ENCODE data around the gene MELTF. TPM values are rescaled to one million over a fixed set of nuclear protein-coding genes. Genes with fewer than 3 reads are reported as not detected.
"Not testable (repeated sequence)": the region's sequence is repeated elsewhere in the genome, so short reads cannot be mapped to it uniquely, and the experiment has no call there.

MELTF gene
- 1.7 and 8.2 TPM in 2 replicates for total RNA-seq (2014; rRNA removed; shearing (Covaris generic))

DNA sequence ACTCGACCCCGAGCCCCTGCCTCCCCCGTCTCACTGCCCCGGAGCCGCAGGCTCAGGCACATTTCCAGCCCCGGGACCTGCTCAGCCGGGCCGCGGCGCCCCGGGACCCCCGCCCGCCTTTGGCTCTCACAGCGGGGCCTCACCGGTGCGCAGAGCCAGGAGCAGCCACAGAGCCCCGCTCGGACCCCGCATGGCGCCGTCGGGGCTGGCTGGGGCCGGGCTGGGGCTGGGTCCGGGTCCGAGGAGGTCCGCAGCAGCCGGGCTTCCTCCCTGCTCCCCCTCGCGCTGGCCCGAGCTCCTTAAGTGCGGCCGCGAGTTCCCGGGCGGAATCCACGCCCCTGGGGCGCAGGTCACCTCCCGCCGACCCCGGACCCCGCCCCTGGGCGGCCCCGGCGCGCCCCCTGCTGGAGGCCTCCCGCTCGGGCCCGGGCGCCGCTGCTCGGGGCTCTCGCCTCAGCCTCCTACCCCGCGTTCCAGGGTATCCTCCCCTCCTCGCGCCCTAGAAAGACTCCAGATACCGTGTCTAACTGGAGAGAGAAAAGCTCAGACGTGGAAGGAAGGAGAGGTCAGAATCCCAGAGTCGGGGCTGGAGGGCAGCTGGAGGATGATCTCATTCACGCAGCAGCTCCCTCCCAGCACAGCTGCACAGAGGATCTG lies at the start of gene MELTF:
Gene MELTF (minus strand): TSS at position 307 of the 657 bp plus-strand sequence. CDS start 115 bp downstream, at position 192.
- peak within 1 kb of the TSS; percentile 48 for H3K4me3 ChIP-seq
- H3K4me1 ChIP-seq (replicated peaks): peaks cover 23% of the 10 kb centered on the region
- no peaks in the 10 kb centered on the region for H3K27me3 ChIP-seq (replicated peaks)
- no peaks in the 10 kb centered on the region for H3K36me3 ChIP-seq
- no peaks in the 10 kb centered on the region for H3K9me3 ChIP-seq (replicated peaks)
- H3K27ac ChIP-seq: no peak within 1 kb of the TSS
- DNase-seq (ENCODE audit: low read depth in 1 of 2, low spot score in 2 of 2): peak; percentile 58 to 67

GRCh38 chr3:197076415-197076814 lies 46.8 kb upstream of the MELTF start:
- H3K4me3 ChIP-seq: no peak overlapping the region
- no peak overlapping the region for H3K27ac ChIP-seq
- H3K36me3 ChIP-seq: peaks cover 42% of the 10 kb centered on the region
- no peak for DNase-seq (ENCODE audit: low read depth in 1 of 2, low spot score in 2 of 2)
- no peaks in the 10 kb centered on the region for H3K27me3 ChIP-seq (replicated peaks)
- no peaks in the 10 kb centered on the region for H3K4me1 ChIP-seq (replicated peaks)
- H3K9me3 ChIP-seq (replicated peaks): no peaks in the 10 kb centered on the region

DNA sequence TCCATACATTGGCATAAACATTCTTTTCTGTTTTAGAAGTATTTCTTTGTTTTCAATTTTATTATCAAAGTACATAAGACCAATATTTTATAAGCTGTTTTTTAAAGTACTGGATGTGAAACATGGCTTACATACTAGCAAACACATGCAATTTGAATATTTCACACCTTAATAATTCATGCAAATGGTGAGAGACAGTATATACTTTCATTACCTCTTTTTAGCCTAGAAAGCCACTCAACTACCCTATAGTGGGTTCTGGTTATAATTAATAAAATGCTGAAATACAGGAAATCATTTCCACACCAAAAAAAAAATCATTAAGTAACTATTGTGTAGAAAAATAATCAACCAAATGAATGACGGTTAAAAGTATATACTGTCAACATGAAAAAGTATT lies 38.5 kb upstream of the MELTF start:
- Histone ChIP-seq H3K9me3 (replicated peaks) (no peaks in the 10 kb centered on the region), H3K4me3 (no peak overlapping the region), H3K27ac (no peak overlapping the region), H3K27me3 (replicated peaks) (no peaks in the 10 kb centered on the region), H3K4me1 (replicated peaks) (peaks cover 6% of the 10 kb centered on the region), H3K36me3 (peaks cover 30% of the 10 kb centered on the region)
- DNase-seq (ENCODE audit: low read depth in 1 of 2, low spot score in 2 of 2): no peak

GRCh38 chr3:197064771-197065170 lies 35.2 kb upstream of the MELTF start:
- H3K4me1 ChIP-seq (replicated peaks): peaks cover 6% of the 10 kb centered on the region
- H3K9me3 ChIP-seq (replicated peaks): no peaks in the 10 kb centered on the region
- no peaks in the 10 kb centered on the region for H3K27me3 ChIP-seq (replicated peaks)
- no peak for DNase-seq (ENCODE audit: low read depth in 1 of 2, low spot score in 2 of 2)
- peaks cover 49% of the 10 kb centered on the region for H3K36me3 ChIP-seq
- no peak overlapping the region for H3K27ac ChIP-seq
- no peak overlapping the region for H3K4me3 ChIP-seq

- peaks cover 70% of the 10 kb centered on the region for H3K36me3 ChIP-seq
- no peaks in the 10 kb centered on the region for H3K9me3 ChIP-seq (replicated peaks)
- peaks cover 6% of the 10 kb centered on the region for H3K4me1 ChIP-seq (replicated peaks)
- DNase-seq (ENCODE audit: low read depth in 1 of 2, low spot score in 2 of 2): no peak
- no peak overlapping the region for H3K4me3 ChIP-seq
- H3K27ac ChIP-seq: no peak overlapping the region
- H3K27me3 ChIP-seq (replicated peaks): no peaks in the 10 kb centered on the region
Measured at GRCh38 chr3:197062446-197062845, 32.8 kb upstream of the MELTF start.

DNA sequence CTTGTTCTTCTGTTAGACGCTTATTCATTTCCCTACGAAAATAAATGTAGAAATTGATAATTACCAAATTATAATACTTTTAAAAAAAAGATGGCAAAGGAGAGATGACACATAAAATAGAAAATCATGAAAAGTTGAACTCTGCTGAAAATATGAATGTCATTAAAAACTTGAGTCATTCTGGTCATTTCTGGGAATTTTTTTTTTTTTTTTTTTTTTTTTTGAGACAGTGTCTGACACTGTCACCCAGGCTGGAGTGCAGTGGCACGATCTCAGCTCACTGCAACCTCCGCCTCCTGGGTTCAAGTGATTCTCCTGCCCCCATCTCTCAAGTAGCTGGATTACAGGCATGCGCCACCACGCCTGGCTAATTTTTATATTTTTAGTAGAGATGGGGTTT lies 22.0 kb upstream of the MELTF start:
- H3K9me3 ChIP-seq (replicated peaks); H3K4me3 ChIP-seq; H3K4me1 ChIP-seq (replicated peaks); H3K27me3 ChIP-seq (replicated peaks); DNase-seq (ENCODE audit: low read depth in 1 of 2, low spot score in 2 of 2); H3K27ac ChIP-seq: not testable (repeated sequence)
- H3K36me3 ChIP-seq: peaks cover 65% of the 10 kb centered on the region

DNA sequence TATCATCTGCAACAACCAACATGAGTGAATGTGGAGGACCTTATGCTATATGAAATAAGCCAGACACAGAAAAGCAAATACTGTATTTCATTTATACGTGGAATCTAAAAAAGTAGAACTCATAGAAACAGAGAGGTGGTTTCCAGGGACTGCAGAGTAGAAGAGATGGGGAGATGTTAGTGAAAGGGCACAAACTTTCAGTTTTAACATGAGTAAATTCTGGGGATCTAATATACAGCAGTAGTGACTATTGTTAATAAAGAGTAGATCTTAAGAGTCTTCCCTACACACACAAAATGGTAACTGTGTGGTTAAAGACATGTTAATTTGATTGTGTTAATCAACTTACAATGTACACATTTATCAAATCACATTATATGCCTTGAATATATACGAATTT lies 20.9 kb upstream of the MELTF start:
- no peaks in the 10 kb centered on the region for H3K27me3 ChIP-seq (replicated peaks)
- no peak for DNase-seq (ENCODE audit: low read depth in 1 of 2, low spot score in 2 of 2)
- H3K4me3 ChIP-seq: no peak overlapping the region
- no peaks in the 10 kb centered on the region for H3K9me3 ChIP-seq (replicated peaks)
- no peaks in the 10 kb centered on the region for H3K4me1 ChIP-seq (replicated peaks)
- H3K36me3 ChIP-seq: peaks cover 66% of the 10 kb centered on the region
- H3K27ac ChIP-seq: no peak overlapping the region

DNA sequence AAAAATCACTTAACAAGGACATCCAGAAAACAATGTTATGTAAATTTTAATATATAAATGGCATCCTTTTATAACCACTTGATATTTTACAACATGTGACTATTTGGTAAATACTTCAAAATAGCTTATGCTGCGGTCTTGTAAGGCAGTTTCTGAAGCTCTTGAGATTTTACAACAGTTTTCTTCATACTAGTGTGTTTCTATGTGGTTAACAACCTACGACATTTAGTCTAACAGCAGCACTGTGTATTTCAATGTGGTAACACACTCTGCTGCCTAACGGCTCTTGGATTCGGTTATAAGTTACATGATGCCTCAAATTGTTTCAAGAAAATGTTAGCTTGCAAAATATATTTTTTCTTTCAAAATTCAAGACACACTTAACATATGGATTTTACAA lies 12.9 kb upstream of the MELTF start:
- no peak overlapping the region for H3K27ac ChIP-seq
- no peak overlapping the region for H3K4me3 ChIP-seq
- no peaks in the 10 kb centered on the region for H3K4me1 ChIP-seq (replicated peaks)
- 0 out of 2 replicates have a peak, but pooled peaks cover 1% of the 10 kb centered on the region for H3K27me3 ChIP-seq (replicated peaks)
- H3K36me3 ChIP-seq: peaks cover 35% of the 10 kb centered on the region
- H3K9me3 ChIP-seq (replicated peaks): no peaks in the 10 kb centered on the region
- no peak for DNase-seq (ENCODE audit: low read depth in 1 of 2, low spot score in 2 of 2)

GRCh38 chr3:197041875-197042488 lies 12.4 kb upstream of the MELTF start:
- Histone ChIP-seq H3K4me3 (no peak overlapping the region), H3K9me3 (replicated peaks) (no peaks in the 10 kb centered on the region), H3K27me3 (replicated peaks) (peaks cover 5% of the 10 kb centered on the region; the same call in 1 of the 2 replicates), H3K27ac (no peak overlapping the region), H3K36me3 (peaks cover 35% of the 10 kb centered on the region), H3K4me1 (replicated peaks) (no peaks in the 10 kb centered on the region)
- DNase-seq (ENCODE audit: low read depth in 1 of 2, low spot score in 2 of 2): no peak

DNA sequence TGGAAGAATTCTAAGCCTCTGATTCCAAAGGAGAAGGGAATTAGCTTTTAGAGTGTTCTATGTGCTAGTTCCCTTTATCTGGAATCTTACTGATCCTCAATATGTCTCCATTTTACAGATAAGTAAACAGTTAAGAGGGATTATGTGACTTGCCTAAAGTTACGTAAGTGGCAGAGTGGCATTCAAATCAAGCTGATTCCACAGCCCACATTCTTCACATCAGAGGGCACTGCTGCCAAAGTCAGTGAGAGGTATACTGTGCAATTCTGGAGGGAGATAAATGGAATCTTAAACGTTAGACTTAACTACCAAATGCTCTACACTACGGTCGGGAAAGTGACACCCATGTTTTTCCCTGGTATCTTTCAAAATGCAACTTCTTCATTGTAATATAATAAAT lies 11.0 kb upstream of the MELTF start:
- H3K36me3 ChIP-seq: peaks cover 27% of the 10 kb centered on the region
- no peaks in the 10 kb centered on the region for H3K9me3 ChIP-seq (replicated peaks)
- no peak overlapping the region for H3K27ac ChIP-seq
- H3K27me3 ChIP-seq (replicated peaks): peaks cover 18% of the 10 kb centered on the region
- peaks cover 5% of the 10 kb centered on the region; the same call in 1 of the 2 replicates for H3K4me1 ChIP-seq (replicated peaks)
- no peak overlapping the region for H3K4me3 ChIP-seq
- no peak for DNase-seq (ENCODE audit: low read depth in 1 of 2, low spot score in 2 of 2)

GRCh38 chr3:197038679-197039462 lies 9.3 kb upstream of the MELTF start:
- Histone ChIP-seq H3K27me3 (replicated peaks) (peaks cover 22% of the 10 kb centered on the region), H3K27ac (no peak overlapping the region), H3K4me1 (replicated peaks) (peaks cover 5% of the 10 kb centered on the region; the same call in 1 of the 2 replicates), H3K36me3 (peaks cover 10% of the 10 kb centered on the region), H3K4me3 (no peak overlapping the region), H3K9me3 (replicated peaks) (no peaks in the 10 kb centered on the region)
- no peak for DNase-seq (ENCODE audit: low read depth in 1 of 2, low spot score in 2 of 2)

DNA sequence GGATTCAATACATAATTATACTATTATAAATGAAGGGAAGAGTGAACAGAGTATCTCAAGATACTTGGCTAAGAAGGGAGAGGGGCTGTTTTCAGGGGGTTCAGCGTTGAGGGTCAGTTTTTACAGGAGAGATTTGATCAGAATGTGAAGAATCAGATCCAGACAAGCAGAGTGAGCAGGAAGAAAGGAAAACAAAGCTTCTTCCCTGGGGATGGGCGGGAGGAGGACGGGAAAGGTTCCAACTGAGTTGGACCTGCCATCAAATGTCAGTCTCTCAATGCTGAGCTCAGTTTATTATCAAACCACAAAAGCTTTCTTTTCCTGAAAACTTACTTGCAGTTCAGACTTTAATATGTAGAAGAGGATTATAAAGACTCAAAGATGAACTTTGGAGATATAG lies 6.0 kb upstream of the MELTF start:
- Histone ChIP-seq H3K9me3 (replicated peaks) (no peaks in the 10 kb centered on the region), H3K27me3 (replicated peaks) (peaks cover 22% of the 10 kb centered on the region), H3K36me3 (no peaks in the 10 kb centered on the region), H3K4me1 (replicated peaks) (peaks cover 20% of the 10 kb centered on the region), H3K4me3 (no peak overlapping the region), H3K27ac (no peak overlapping the region)
- no peak for DNase-seq (ENCODE audit: low read depth in 1 of 2, low spot score in 2 of 2)

DNA sequence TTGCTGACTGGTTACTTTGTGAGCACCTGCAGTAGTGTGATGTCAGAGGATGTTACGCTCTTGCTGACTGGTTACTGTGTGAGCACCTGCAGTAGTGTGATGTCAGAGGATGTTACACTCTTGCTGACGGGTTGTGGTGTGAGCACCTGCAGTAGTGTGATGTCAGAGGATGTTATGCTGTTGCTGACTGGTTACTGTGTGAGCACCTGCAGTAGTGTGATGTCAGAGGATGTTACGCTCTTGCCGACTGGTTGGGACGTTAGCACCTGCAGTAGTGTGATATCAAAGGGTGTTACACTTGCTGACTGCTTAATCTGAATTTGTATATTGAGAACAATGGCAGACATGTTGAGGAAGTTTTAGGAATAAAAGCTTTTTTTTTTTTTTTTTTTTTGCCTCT lies 5.2 kb upstream of the MELTF start:
- H3K27ac ChIP-seq; DNase-seq (ENCODE audit: low read depth in 1 of 2, low spot score in 2 of 2); H3K9me3 ChIP-seq (replicated peaks); H3K36me3 ChIP-seq; H3K4me3 ChIP-seq: not testable (repeated sequence)
- Histone ChIP-seq H3K27me3 (replicated peaks) (peaks cover 22% of the 10 kb centered on the region), H3K4me1 (replicated peaks) (peaks cover 22% of the 10 kb centered on the region)

DNA sequence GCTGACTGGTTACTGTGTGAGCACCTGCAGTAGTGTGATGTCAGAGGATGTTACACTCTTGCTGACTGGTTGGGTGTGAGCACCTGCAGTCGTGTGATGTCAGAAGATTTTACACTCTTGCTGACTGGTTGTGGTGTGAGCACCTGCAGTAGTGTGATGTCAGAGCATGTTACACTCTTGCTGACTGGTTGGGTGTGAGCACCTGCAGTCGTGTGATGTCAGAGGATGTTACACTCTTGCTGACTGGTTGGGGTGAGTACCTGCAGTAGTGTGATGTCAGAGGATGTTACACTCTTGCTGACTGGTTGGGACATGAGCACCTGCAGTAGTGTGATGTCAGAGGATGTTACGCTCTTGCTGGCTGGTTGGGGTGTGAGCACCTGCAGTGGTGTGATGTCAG lies 4.1 kb upstream of the MELTF start:
- H3K27me3 ChIP-seq (replicated peaks): peaks cover 22% of the 10 kb centered on the region
- not testable (repeated sequence) for H3K27ac ChIP-seq; H3K9me3 ChIP-seq (replicated peaks); H3K36me3 ChIP-seq; H3K4me3 ChIP-seq; DNase-seq (ENCODE audit: low read depth in 1 of 2, low spot score in 2 of 2)
- peaks cover 28% of the 10 kb centered on the region for H3K4me1 ChIP-seq (replicated peaks)
